ENCODE measurements around the gene OSBPL10. TPM values are rescaled to one million over a fixed set of nuclear protein-coding genes. Genes with fewer than 3 reads are reported as not detected.

Gene OSBPL10
- total RNA-seq, 1 donor from 2014 or later: 27.8 TPM

GRCh38 chr3:31808143-31808720 lies 172.8 kb downstream of the OSBPL10 start:
- Mint-ChIP-seq H3K36me3 (peaks cover 2% of the 10 kb centered on the region), H3K9me3 (peaks cover 3% of the 10 kb centered on the region), H3K27me3 (ENCODE audit: low read depth) (peaks cover 50% of the 10 kb centered on the region), H3K27ac (peak overlapping the region; percentile 20), H3K4me1 (peaks cover 11% of the 10 kb centered on the region), H3K4me3 (no peak overlapping the region)
- no peak for TF ChIP-seq CTCF (IDR thresholded peaks at IDR 0.05; ENCODE audit: unreplicated experiment)
- no peak for DNase-seq (ENCODE audit: low spot score in 2 of 2, unreplicated experiment in 2 of 2)

GRCh38 chr3:31804251-31805051 lies 176.6 kb downstream of the OSBPL10 start:
- H3K4me1 Mint-ChIP-seq: peaks cover 7% of the 10 kb centered on the region
- DNase-seq (ENCODE audit: low spot score in 2 of 2, unreplicated experiment in 2 of 2): no peak
- H3K9me3 Mint-ChIP-seq: no peaks in the 10 kb centered on the region

GRCh38 chr3:31802981-31803740 lies 177.9 kb downstream of the OSBPL10 start:
- no peaks in the 10 kb centered on the region for H3K9me3 Mint-ChIP-seq
- peaks cover 3% of the 10 kb centered on the region for H3K4me1 Mint-ChIP-seq
- no peaks in the 10 kb centered on the region for H3K36me3 Mint-ChIP-seq
- no peak for TF ChIP-seq CTCF (IDR thresholded peaks at IDR 0.05; ENCODE audit: unreplicated experiment)
- H3K4me3 Mint-ChIP-seq: no peak overlapping the region
- no peak overlapping the region for H3K27ac Mint-ChIP-seq
- DNase-seq (ENCODE audit: low spot score in 2 of 2, unreplicated experiment in 2 of 2): no peak
- peaks cover 37% of the 10 kb centered on the region for H3K27me3 Mint-ChIP-seq (ENCODE audit: low read depth)

More at GRCh38 chr3:31804251-31805051, 176.6 kb downstream of the OSBPL10 start:
- no peak for TF ChIP-seq CTCF (IDR thresholded peaks at IDR 0.05; ENCODE audit: unreplicated experiment)
- Mint-ChIP-seq H3K27me3 (ENCODE audit: low read depth) (peaks cover 41% of the 10 kb centered on the region), H3K27ac (no peak overlapping the region), H3K4me3 (no peak overlapping the region), H3K36me3 (no peaks in the 10 kb centered on the region)

GRCh38 chr3:31800436-31800835 lies 180.6 kb downstream of the OSBPL10 start:
- Mint-ChIP-seq H3K9me3 (peaks cover 5% of the 10 kb centered on the region), H3K36me3 (no peaks in the 10 kb centered on the region)

GRCh38 chr3:31798840-31799239 lies 182.2 kb downstream of the OSBPL10 start:
- DNase-seq (ENCODE audit: low spot score in 2 of 2, unreplicated experiment in 2 of 2): no peak
- H3K27me3 Mint-ChIP-seq (ENCODE audit: low read depth): peaks cover 4% of the 10 kb centered on the region
- no peak overlapping the region for H3K27ac Mint-ChIP-seq
- H3K4me1 Mint-ChIP-seq: no peaks in the 10 kb centered on the region
- no peak for TF ChIP-seq CTCF (IDR thresholded peaks at IDR 0.05; ENCODE audit: unreplicated experiment)
- H3K4me3 Mint-ChIP-seq: no peak overlapping the region
- peaks cover 5% of the 10 kb centered on the region for H3K9me3 Mint-ChIP-seq
- peaks cover 3% of the 10 kb centered on the region for H3K36me3 Mint-ChIP-seq

More at GRCh38 chr3:31800436-31800835, 180.6 kb downstream of the OSBPL10 start:
- Mint-ChIP-seq H3K4me1 (no peaks in the 10 kb centered on the region), H3K27me3 (ENCODE audit: low read depth) (peaks cover 17% of the 10 kb centered on the region), H3K4me3 (no peak overlapping the region), H3K27ac (no peak overlapping the region)
- DNase-seq (ENCODE audit: low spot score in 2 of 2, unreplicated experiment in 2 of 2): no peak
- no peak for TF ChIP-seq CTCF (IDR thresholded peaks at IDR 0.05; ENCODE audit: unreplicated experiment)

All from mesothelial cell of epicardium (in vitro differentiated cells).